ENCODE measurements around the gene PRKN.

- no peak for TF ChIP-seq CTCF (IDR thresholded peaks at IDR 0.05)
- no peak for TF ChIP-seq ZFX (IDR thresholded peaks at IDR 0.05; ENCODE audit: borderline replicate concordance)
Observed at GRCh38 chr6:162680871-162681270, 46.7 kb downstream of the PRKN start.

All from 22Rv1 (cell line).